H1 (cell line): ENCODE results near the gene NOM1. TPM values are rescaled to one million over a fixed set of nuclear protein-coding genes. Genes with fewer than 3 reads are reported as not detected.

Source experiments
- GTF2F1 ChIP-seq: IDR thresholded peaks from 2 replicates; pipeline ENCODE4 v1.6.1; 2012; ENCODE audit warnings: low read depth, low read length, improper control_type of control experiment, borderline replicate concordance
- polyA plus RNA-seq, 7 experiments: library from polyadenylated mRNA; depleted of rRNA in 3 of 7; stranded (reverse) in 5 of 7; unstranded in 2 of 7; fragments of >200 nt in 5 of 7; fragments of 200-250 nt in 2 of 7; gene quantifications; 1 replicate in 5 of 7; 2 replicates in 1 of 7; 4 replicates in 1 of 7; pipeline versions ENCODE4 v1.2.1 to v1.2.3, GENCODE V29; 2011 to 2013; ENCODE audit warnings: missing spikeins in 2 of 7, mixed read lengths in 2 of 7
- total RNA-seq: library from RNA; stranded (reverse); fragmentation: NEBNext Ultra II Directional; extraction: Animal tissue kit (Norgen Biotek cat#: 25700); gene quantifications from 2 replicates; pipeline ENCODE4 v1.2.1, GENCODE V29; 2021
- TF ChIP-seq, protein P1 (sequence below): fragments of 300-600 bp; sonication (generic); IDR thresholded peaks from 2 replicates; pipeline ENCODE4 v1.7.1; 2012; ENCODE audit warnings: low read length, moderate library complexity, mild to moderate bottlenecking, inconsistent platforms; ENCODE audit not compliant: insufficient replicate concordance

Gene NOM1
- total and polyA plus RNA-seq, 2 of the 8 experiments (the other 6 are each of a cell fraction or from before 2014, with no cell fraction given), result 10.6 to 29.1 TPM

DNA sequence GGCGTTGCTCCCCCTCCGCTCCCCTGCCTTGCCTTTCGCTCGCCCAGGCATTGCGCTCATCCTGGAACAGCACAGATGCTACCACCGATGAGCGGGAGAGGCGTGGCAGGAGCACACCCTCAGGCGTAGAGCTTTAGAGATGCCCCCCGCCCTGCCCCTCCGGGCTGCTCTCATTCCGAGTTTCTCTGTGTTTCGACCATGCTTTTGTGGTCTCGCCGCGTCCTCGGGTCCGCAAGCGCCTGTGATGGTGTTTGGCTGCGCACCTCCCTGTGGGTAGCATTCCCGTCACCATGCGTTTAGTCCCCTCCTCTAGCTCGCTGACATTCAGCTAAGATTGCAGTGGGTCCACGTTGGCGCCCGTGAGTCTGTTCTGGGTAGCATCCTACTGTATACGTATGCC, 18.7 kb downstream of the NOM1 start (continued):
- TF ChIP-seq, protein P1, sequence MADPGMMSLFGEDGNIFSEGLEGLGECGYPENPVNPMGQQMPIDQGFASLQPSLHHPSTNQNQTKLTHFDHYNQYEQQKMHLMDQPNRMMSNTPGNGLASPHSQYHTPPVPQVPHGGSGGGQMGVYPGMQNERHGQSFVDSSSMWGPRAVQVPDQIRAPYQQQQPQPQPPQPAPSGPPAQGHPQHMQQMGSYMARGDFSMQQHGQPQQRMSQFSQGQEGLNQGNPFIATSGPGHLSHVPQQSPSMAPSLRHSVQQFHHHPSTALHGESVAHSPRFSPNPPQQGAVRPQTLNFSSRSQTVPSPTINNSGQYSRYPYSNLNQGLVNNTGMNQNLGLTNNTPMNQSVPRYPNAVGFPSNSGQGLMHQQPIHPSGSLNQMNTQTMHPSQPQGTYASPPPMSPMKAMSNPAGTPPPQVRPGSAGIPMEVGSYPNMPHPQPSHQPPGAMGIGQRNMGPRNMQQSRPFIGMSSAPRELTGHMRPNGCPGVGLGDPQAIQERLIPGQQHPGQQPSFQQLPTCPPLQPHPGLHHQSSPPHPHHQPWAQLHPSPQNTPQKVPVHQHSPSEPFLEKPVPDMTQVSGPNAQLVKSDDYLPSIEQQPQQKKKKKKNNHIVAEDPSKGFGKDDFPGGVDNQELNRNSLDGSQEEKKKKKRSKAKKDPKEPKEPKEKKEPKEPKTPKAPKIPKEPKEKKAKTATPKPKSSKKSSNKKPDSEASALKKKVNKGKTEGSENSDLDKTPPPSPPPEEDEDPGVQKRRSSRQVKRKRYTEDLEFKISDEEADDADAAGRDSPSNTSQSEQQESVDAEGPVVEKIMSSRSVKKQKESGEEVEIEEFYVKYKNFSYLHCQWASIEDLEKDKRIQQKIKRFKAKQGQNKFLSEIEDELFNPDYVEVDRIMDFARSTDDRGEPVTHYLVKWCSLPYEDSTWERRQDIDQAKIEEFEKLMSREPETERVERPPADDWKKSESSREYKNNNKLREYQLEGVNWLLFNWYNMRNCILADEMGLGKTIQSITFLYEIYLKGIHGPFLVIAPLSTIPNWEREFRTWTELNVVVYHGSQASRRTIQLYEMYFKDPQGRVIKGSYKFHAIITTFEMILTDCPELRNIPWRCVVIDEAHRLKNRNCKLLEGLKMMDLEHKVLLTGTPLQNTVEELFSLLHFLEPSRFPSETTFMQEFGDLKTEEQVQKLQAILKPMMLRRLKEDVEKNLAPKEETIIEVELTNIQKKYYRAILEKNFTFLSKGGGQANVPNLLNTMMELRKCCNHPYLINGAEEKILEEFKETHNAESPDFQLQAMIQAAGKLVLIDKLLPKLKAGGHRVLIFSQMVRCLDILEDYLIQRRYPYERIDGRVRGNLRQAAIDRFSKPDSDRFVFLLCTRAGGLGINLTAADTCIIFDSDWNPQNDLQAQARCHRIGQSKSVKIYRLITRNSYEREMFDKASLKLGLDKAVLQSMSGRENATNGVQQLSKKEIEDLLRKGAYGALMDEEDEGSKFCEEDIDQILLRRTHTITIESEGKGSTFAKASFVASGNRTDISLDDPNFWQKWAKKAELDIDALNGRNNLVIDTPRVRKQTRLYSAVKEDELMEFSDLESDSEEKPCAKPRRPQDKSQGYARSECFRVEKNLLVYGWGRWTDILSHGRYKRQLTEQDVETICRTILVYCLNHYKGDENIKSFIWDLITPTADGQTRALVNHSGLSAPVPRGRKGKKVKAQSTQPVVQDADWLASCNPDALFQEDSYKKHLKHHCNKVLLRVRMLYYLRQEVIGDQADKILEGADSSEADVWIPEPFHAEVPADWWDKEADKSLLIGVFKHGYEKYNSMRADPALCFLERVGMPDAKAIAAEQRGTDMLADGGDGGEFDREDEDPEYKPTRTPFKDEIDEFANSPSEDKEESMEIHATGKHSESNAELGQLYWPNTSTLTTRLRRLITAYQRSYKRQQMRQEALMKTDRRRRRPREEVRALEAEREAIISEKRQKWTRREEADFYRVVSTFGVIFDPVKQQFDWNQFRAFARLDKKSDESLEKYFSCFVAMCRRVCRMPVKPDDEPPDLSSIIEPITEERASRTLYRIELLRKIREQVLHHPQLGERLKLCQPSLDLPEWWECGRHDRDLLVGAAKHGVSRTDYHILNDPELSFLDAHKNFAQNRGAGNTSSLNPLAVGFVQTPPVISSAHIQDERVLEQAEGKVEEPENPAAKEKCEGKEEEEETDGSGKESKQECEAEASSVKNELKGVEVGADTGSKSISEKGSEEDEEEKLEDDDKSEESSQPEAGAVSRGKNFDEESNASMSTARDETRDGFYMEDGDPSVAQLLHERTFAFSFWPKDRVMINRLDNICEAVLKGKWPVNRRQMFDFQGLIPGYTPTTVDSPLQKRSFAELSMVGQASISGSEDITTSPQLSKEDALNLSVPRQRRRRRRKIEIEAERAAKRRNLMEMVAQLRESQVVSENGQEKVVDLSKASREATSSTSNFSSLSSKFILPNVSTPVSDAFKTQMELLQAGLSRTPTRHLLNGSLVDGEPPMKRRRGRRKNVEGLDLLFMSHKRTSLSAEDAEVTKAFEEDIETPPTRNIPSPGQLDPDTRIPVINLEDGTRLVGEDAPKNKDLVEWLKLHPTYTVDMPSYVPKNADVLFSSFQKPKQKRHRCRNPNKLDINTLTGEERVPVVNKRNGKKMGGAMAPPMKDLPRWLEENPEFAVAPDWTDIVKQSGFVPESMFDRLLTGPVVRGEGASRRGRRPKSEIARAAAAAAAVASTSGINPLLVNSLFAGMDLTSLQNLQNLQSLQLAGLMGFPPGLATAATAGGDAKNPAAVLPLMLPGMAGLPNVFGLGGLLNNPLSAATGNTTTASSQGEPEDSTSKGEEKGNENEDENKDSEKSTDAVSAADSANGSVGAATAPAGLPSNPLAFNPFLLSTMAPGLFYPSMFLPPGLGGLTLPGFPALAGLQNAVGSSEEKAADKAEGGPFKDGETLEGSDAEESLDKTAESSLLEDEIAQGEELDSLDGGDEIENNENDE, result no peak
- TF ChIP-seq GTF2F1, result no peak
